ENCODE results near the gene PPP1R9B. TPM values are rescaled to one million over a fixed set of nuclear protein-coding genes. Genes with fewer than 3 reads are reported as not detected.

PPP1R9B gene
- total RNA-seq, 1 experiment from 2014 or later = 112 TPM

DNA sequence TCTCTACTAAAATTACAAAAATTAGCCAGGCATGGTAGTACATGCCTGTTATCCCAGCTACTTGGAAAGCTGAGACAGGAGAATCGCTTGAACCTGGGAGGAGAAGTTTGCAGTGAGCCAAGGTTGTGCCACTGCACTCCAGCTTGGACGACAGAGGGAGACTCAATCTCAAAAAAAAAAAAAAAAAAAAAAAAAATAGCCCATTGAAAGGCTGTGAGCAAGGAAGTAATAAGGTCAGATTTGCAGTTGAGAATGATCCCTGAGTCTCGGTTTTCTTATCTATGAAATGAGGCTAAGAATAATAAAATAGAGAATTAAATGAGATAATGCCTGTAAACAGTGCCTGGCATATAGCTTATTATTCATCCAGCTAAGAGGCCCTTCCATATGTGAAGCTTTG lies 56.7 kb downstream of the PPP1R9B start:
- Histone ChIP-seq H3K36me3 (ENCODE audit: control insufficient read depth in 1 of 2, insufficient read depth in 2 of 2, low read length in 2 of 2) (peaks cover 13 to 17% of the 10 kb centered on the region in 2 experiments; a peak in 3 of 4 replicates), H3K27me3 (ENCODE audit: insufficient read depth, low read length) (no peaks in the 10 kb centered on the region), H4K20me1 (ENCODE audit: insufficient read depth) (no peaks in the 10 kb centered on the region), H3K79me2 (ENCODE audit: insufficient read depth, low read length) (0 out of 2 replicates have a peak, but pooled peaks cover 6% of the 10 kb centered on the region), H3K27ac (ENCODE audit: low read depth, low read length) (no peak overlapping the region), H3K9ac (ENCODE audit: low read length) (no peak overlapping the region), H3K4me2 (ENCODE audit: low read length) (peak overlapping the region; percentile 91), H3K4me3 (replicated peaks in 1 of 2; ENCODE audit: low read depth in 1 of 2, low read length in 2 of 2) (no peak overlapping the region), H3K4me1 (ENCODE audit: control insufficient read depth in 1 of 2, insufficient read depth in 2 of 2, low read length in 2 of 2) (peaks cover 12 to 35% of the 10 kb centered on the region in 2 experiments), H3K9me2 (ENCODE audit: insufficient read depth) (no peaks in the 10 kb centered on the region), H3K9me3 (ENCODE audit: control insufficient read depth in 1 of 2, insufficient read depth in 1 of 2, low read depth in 1 of 2, low read length in 2 of 2) (no peaks in the 10 kb centered on the region), H2AFZ (ENCODE audit: low read depth, low read length, poor library complexity, severe bottlenecking) (peak overlapping the region; percentile 89)
- CTCF ChIA-PET = interaction anchor here (0.6 to 4.6 kb wide), 37 partner anchors 10 to 398 kb away, joined by 3 to 55 read pairs (median 8); partner anchors contain the start of genes ITGA3 and SGCA
- DNase-seq (ENCODE audit: low read depth, low spot score) = no peak
- RAD21 ChIA-PET (ENCODE audit: low non-redundant PET in 1 of 2, low total read pairs in 2 of 2, uncharacterized antibody in 2 of 2, unreplicated experiment in 2 of 2) = interaction anchor here (0.7 to 1.6 kb wide), 7 partner anchors 14 to 154 kb away, joined by 3 to 5 read pairs (median 4); no protein-coding TSS in a partner anchor
- peak; percentile 1; the same call in 1 of the 2 replicates for ATAC-seq
- BruUV-seq (replicated peaks) = no TSS peak
- POLR2A ChIA-PET = interaction anchor here (0.7 to 3.5 kb wide), 5 partner anchors 11 to 62 kb away, joined by 3 to 18 read pairs (median 4); partner anchors contain the start of gene ITGA3
- no peak for TF ChIP-seq EZH2 (IDR thresholded peaks at IDR 0.05)
- TF ChIP-seq ZFX (IDR thresholded peaks at IDR 0.05) = no peak
- no peak for TF ChIP-seq POLR2A (IDR thresholded peaks at IDR 0.05; ENCODE audit: borderline replicate concordance, extremely low read depth, insufficient read depth, insufficient read length)
- TF ChIP-seq RAD21 (IDR thresholded peaks at IDR 0.05; ENCODE audit: low read depth) = no peak
- no peak for TF ChIP-seq CBX3 (IDR thresholded peaks at IDR 0.05; ENCODE audit: low read depth)
- no peak for TF ChIP-seq TCF7L2 (IDR thresholded peaks at IDR 0.05; ENCODE audit: borderline replicate concordance, extremely low read depth, insufficient read depth, insufficient read length)
- no peak for TF ChIP-seq SP1 (IDR thresholded peaks at IDR 0.05; ENCODE audit: low read depth)
- TF ChIP-seq EGR1 (IDR thresholded peaks at IDR 0.05; ENCODE audit: low read depth) = no peak
- TF ChIP-seq, protein P1, sequence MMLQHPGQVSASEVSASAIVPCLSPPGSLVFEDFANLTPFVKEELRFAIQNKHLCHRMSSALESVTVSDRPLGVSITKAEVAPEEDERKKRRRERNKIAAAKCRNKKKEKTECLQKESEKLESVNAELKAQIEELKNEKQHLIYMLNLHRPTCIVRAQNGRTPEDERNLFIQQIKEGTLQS (IDR thresholded peaks at IDR 0.05) = no peak
- no peak for TF ChIP-seq ELF1 (IDR thresholded peaks at IDR 0.05; ENCODE audit: borderline replicate concordance, low read depth)
- TF ChIP-seq JUND (IDR thresholded peaks at IDR 0.05) = no peak
- TF ChIP-seq ZNF274 (IDR thresholded peaks at IDR 0.05; ENCODE audit: low read depth, low read length) = no peak
- no peak for TF ChIP-seq SRF (IDR thresholded peaks at IDR 0.05; ENCODE audit: low read depth)
- TF ChIP-seq, protein P2, sequence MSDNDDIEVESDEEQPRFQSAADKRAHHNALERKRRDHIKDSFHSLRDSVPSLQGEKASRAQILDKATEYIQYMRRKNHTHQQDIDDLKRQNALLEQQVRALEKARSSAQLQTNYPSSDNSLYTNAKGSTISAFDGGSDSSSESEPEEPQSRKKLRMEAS (IDR thresholded peaks at IDR 0.05) = no peak
- TF ChIP-seq, protein P3, sequence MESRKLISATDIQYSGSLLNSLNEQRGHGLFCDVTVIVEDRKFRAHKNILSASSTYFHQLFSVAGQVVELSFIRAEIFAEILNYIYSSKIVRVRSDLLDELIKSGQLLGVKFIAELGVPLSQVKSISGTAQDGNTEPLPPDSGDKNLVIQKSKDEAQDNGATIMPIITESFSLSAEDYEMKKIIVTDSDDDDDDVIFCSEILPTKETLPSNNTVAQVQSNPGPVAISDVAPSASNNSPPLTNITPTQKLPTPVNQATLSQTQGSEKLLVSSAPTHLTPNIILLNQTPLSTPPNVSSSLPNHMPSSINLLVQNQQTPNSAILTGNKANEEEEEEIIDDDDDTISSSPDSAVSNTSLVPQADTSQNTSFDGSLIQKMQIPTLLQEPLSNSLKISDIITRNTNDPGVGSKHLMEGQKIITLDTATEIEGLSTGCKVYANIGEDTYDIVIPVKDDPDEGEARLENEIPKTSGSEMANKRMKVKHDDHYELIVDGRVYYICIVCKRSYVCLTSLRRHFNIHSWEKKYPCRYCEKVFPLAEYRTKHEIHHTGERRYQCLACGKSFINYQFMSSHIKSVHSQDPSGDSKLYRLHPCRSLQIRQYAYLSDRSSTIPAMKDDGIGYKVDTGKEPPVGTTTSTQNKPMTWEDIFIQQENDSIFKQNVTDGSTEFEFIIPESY (IDR thresholded peaks at IDR 0.05; ENCODE audit: extremely low read depth, insufficient replicate concordance, low read length) = no peak
- no peak for TF ChIP-seq SIN3A (IDR thresholded peaks at IDR 0.05; ENCODE audit: low read depth)
- no peak for TF ChIP-seq EZH2phosphoT487 (IDR thresholded peaks at IDR 0.05; ENCODE audit: borderline replicate concordance)
- no peak for TF ChIP-seq FOSL1 (IDR thresholded peaks at IDR 0.05; ENCODE audit: low read depth)
- intact Hi-C loops (cut with micrococcal nuclease) = loop anchor here (1.0 kb wide), 1 partner anchor 203 kb away; no protein-coding TSS in a partner anchor

Measured in HCT116 (cell line).